ENCODE data around the gene EMC7.
"Not testable (repeated sequence)": the region's sequence is repeated elsewhere in the genome, so short reads cannot be mapped to it uniquely, and the experiment has no call there.

EMC7 gene

GRCh38 chr15:34084086-34084485 is 17.6 kb downstream of the EMC7 start:
- DNase-seq, result no peak

GRCh38 chr15:34079904-34080303 is 21.8 kb downstream of the EMC7 start:
- DNase-seq, result no peak

GRCh38 chr15:34078900-34079299 is 22.8 kb downstream of the EMC7 start:
- no peak for DNase-seq

GRCh38 chr15:34076785-34077184 is 24.9 kb downstream of the EMC7 start:
- no peak for DNase-seq

GRCh38 chr15:34070003-34070402 is 31.7 kb downstream of the EMC7 start:
- no peak for DNase-seq

- no peak for DNase-seq
These were observed 35.7 kb downstream of the EMC7 start for GRCh38 chr15:34065941-34066340.

- DNase-seq, result no peak
These were observed 36.4 kb downstream of the EMC7 start for GRCh38 chr15:34065261-34065660.

GRCh38 chr15:34064438-34064837 is 37.2 kb downstream of the EMC7 start:
- DNase-seq, result no peak

GRCh38 chr15:34059946-34060345 is 41.7 kb downstream of the EMC7 start:
- DNase-seq, result no peak

- no peak for DNase-seq
These were observed 42.2 kb downstream of the EMC7 start for GRCh38 chr15:34059476-34059875.

GRCh38 chr15:34056911-34057310 is 44.8 kb downstream of the EMC7 start:
- no peak for DNase-seq

- DNase-seq, result no peak
These were observed 45.6 kb downstream of the EMC7 start for GRCh38 chr15:34055868-34056595.

- DNase-seq, result no peak
These were observed 47.5 kb downstream of the EMC7 start for GRCh38 chr15:34054081-34054707.

- DNase-seq, result not testable (repeated sequence)
These were observed 51.3 kb downstream of the EMC7 start for GRCh38 chr15:34050385-34050784.

GRCh38 chr15:34049112-34049511 is 52.5 kb downstream of the EMC7 start:
- DNase-seq, result no peak

GRCh38 chr15:34047893-34048775 is 53.5 kb downstream of the EMC7 start:
- DNase-seq, result no peak

- DNase-seq, result no peak
These were observed 55.1 kb downstream of the EMC7 start for GRCh38 chr15:34046471-34047145.

- no peak for DNase-seq
These were observed 57.8 kb downstream of the EMC7 start for GRCh38 chr15:34043813-34044212.

- no peak for DNase-seq
These were observed 58.3 kb downstream of the EMC7 start for GRCh38 chr15:34043391-34043790.

GRCh38 chr15:34039790-34040113 is 61.9 kb downstream of the EMC7 start:
- no peak for DNase-seq

GRCh38 chr15:34038871-34039789 is 62.5 kb downstream of the EMC7 start, which contains the start of gene AVEN:
TSS of gene AVEN (minus strand) at chr15:34039204. CDS start at chr15:34039046, 158 bp downstream.
- DNase-seq, result peak; percentile 62

Data from inflammatory macrophage treated with lipopolysaccharide for 4 hours (primary cell).